GM23338 (cell line): ENCODE measurements around the gene PROX2. TPM values are rescaled to one million over a fixed set of nuclear protein-coding genes. Genes with fewer than 3 reads are reported as not detected.

ENCODE experiments used
- ATAC-seq: fragments of 200-7000 bp; cut with Tn5 transposase; 3 replicates; pipeline ENCODE4 v1.9.1; 2020
- DNase-seq: peaks from one replicate; pipeline ENCODE4 v3.0.0-alpha.2; 2015; ENCODE audit warnings: low spot score
- H2AFZ ChIP-seq: fragments of 200-600 bp; sonication (generic); 2 replicates; pipeline ENCODE4 v1.8.0; 2016; ENCODE audit warnings: antibody characterized with exemption, mild to moderate bottlenecking, moderate library complexity
- H3F3A ChIP-seq: fragments of 200-600 bp; sonication (generic); replicated peaks from 2 replicates; pipeline ENCODE4 v1.8.0; 2017; ENCODE audit warnings: antibody characterized with exemption, mixed run types, low read depth
- H3K27ac ChIP-seq: fragments of 200-600 bp; sonication (generic); 2 replicates; pipeline ENCODE4 v1.6.1; 2016; ENCODE audit warnings: low read depth
- H3K27me3 ChIP-seq: fragments of 200-600 bp; sonication (generic); 2 replicates; pipeline ENCODE4 v1.8.0; 2016; ENCODE audit warnings: mild to moderate bottlenecking, mixed run types, moderate library complexity; ENCODE audit not compliant: insufficient read depth
- H3K36me3 ChIP-seq: fragments of 200-600 bp; sonication (generic); 2 replicates; pipeline ENCODE4 v1.8.0; 2016; ENCODE audit warnings: mild to moderate bottlenecking; ENCODE audit not compliant: insufficient read depth
- H3K4me1 ChIP-seq: fragments of 200-600 bp; sonication (generic); 2 replicates; pipeline ENCODE4 v1.8.0; 2016; ENCODE audit warnings: mild to moderate bottlenecking, moderate library complexity; ENCODE audit not compliant: insufficient read depth
- H3K4me2 ChIP-seq: fragments of 200-600 bp; sonication (generic); 2 replicates; pipeline ENCODE4 v1.7.1; 2017; ENCODE audit warnings: mixed run types
- H3K4me3 ChIP-seq: fragments of 200-600 bp; sonication (generic); 2 replicates; pipeline ENCODE4 v1.6.1; 2016; ENCODE audit warnings: mixed run types
- H3K79me2 ChIP-seq: fragments of 200-600 bp; sonication (generic); replicated peaks from 2 replicates; pipeline ENCODE4 v1.8.0; 2017; ENCODE audit warnings: mild to moderate bottlenecking; ENCODE audit not compliant: insufficient read depth
- H3K9me2 ChIP-seq: fragments of 200-600 bp; sonication (generic); 2 replicates; pipeline ENCODE4 v1.8.0; 2017; ENCODE audit not compliant: insufficient read depth
- H4K20me1 ChIP-seq: fragments of 200-600 bp; sonication (generic); replicated peaks from 2 replicates; pipeline ENCODE4 v1.8.0; 2017; ENCODE audit warnings: mild to moderate bottlenecking; ENCODE audit not compliant: insufficient read depth
- H3K27ac Mint-ChIP-seq: 2 replicates; pipeline ENCODE4 v1.8.0; 2020; ENCODE audit warnings: inconsistent platforms, mild to moderate bottlenecking, moderate library complexity, mixed read lengths
- H3K27me3 Mint-ChIP-seq: 3 replicates; pipeline ENCODE4 v1.8.0; 2022; ENCODE audit warnings: low read depth, mild to moderate bottlenecking, moderate library complexity, mixed read lengths, inconsistent platforms; ENCODE audit not compliant: insufficient read depth, poor library complexity
- H3K36me3 Mint-ChIP-seq: 3 replicates; pipeline ENCODE4 v1.8.0; 2021; ENCODE audit warnings: low read depth, mild to moderate bottlenecking, inconsistent platforms, moderate library complexity, mixed read lengths
- H3K4me1 Mint-ChIP-seq: 3 replicates; pipeline ENCODE4 v1.8.0; 2020; ENCODE audit warnings: mild to moderate bottlenecking, inconsistent platforms, mixed read lengths
- H3K4me3 Mint-ChIP-seq: 3 replicates; pipeline ENCODE4 v1.8.0; 2021; ENCODE audit warnings: moderate library complexity, mild to moderate bottlenecking, inconsistent platforms, mixed read lengths
- H3K9me3 Mint-ChIP-seq: 3 replicates; pipeline ENCODE4 v1.8.0; 2020; ENCODE audit warnings: moderate library complexity, mild to moderate bottlenecking, inconsistent platforms, mixed read lengths
- CREB1 ChIP-seq: fragments of 250-450 bp; sonication (Bioruptor Pico); IDR thresholded peaks from 2 replicates; pipeline ENCODE4 v1.5.0; 2020; ENCODE audit warnings: low read depth, mild to moderate bottlenecking, moderate library complexity
- CTCF ChIP-seq, 2 experiments: fragments of 200-600 bp in 1 of 2; sonication (generic) in 1 of 2; conservative IDR thresholded peaks; 2 replicates each; pipeline versions ENCODE4 v1.5.1 to v1.6.1; 2016 to 2017; ENCODE audit warnings: antibody characterized with exemption in 2 of 2, low read depth in 2 of 2, mild to moderate bottlenecking in 2 of 2, moderate library complexity in 1 of 2
- ETS1 ChIP-seq: IDR thresholded peaks from 2 replicates; pipeline ENCODE4 v1.6.1; 2016; ENCODE audit warnings: antibody characterized with exemption
- EZH2 ChIP-seq: fragments of 200-600 bp; sonication (generic); IDR thresholded peaks from one replicate; pipeline ENCODE4 v1.8.0; 2017; ENCODE audit warnings: antibody characterized with exemption, mild to moderate bottlenecking, low read depth; ENCODE audit not compliant: unreplicated experiment
- EZH2phosphoT487 ChIP-seq: fragments of 200-600 bp; sonication (generic); IDR thresholded peaks from one replicate; pipeline ENCODE4 v1.8.1; 2018; ENCODE audit warnings: antibody characterized with exemption; ENCODE audit not compliant: unreplicated experiment
- JUNB ChIP-seq: IDR thresholded peaks from one replicate; pipeline ENCODE4 v1.6.1; 2016; ENCODE audit warnings: antibody characterized with exemption; ENCODE audit not compliant: unreplicated experiment
- NANOG ChIP-seq: IDR thresholded peaks from 2 replicates; pipeline ENCODE4 v1.6.1; 2016; ENCODE audit warnings: antibody characterized with exemption, borderline replicate concordance
- POLR2AphosphoS5 ChIP-seq: IDR thresholded peaks from 2 replicates; pipeline ENCODE4 v1.6.1; 2016; ENCODE audit warnings: antibody characterized with exemption, low read depth
- STAT1 ChIP-seq: IDR thresholded peaks from one replicate; pipeline ENCODE4 v1.6.1; 2016; ENCODE audit warnings: antibody characterized with exemption; ENCODE audit not compliant: unreplicated experiment
- ZNF114 ChIP-seq: fragments of 250-450 bp; sonication (Bioruptor Pico); IDR thresholded peaks from 2 replicates; pipeline ENCODE4 v1.5.0; 2020; ENCODE audit warnings: mild to moderate bottlenecking, moderate library complexity
- ZNF331 ChIP-seq: fragments of 250-450 bp; sonication (Bioruptor Pico); IDR thresholded peaks from 2 replicates; pipeline ENCODE4 v1.5.0; 2020; ENCODE audit warnings: low read depth, mild to moderate bottlenecking, moderate library complexity
- ZNF462 ChIP-seq: fragments of 250-450 bp; sonication (Bioruptor Pico); IDR thresholded peaks from 2 replicates; pipeline ENCODE4 v1.5.0; 2020; ENCODE audit warnings: mild to moderate bottlenecking, moderate library complexity
- polyA plus RNA-seq: library from polyadenylated mRNA; unstranded; fragments of >200 nt; fragmentation: Nextera tagmentation; extraction: Ambion mirVana; gene quantifications from 2 replicates; pipeline ENCODE4 v1.2.1, GENCODE V29; 2016
- total RNA-seq: library from RNA; depleted of rRNA; stranded (reverse); fragments of >200 nt; shearing (Covaris generic); gene quantifications from 2 replicates; pipeline ENCODE4 v1.2.3, GENCODE V29; 2014

The PROX2 gene
- total and polyA plus RNA-seq, 2 experiments from 2014 or later = 0.06 TPM; not detected in 1

- no peak for TF ChIP-seq NANOG
- no peak for TF ChIP-seq ETS1
- no peak for TF ChIP-seq STAT1
Measured at GRCh38 chr14:74908861-74909341, 33.0 kb upstream of the PROX2 start (continued).

GRCh38 chr14:74907744-74908143 lies 31.8 kb upstream of the PROX2 start:
- peaks cover 22% of the 10 kb centered on the region for H3K36me3 Mint-ChIP-seq
- no peak overlapping the region for H2AFZ ChIP-seq
- peaks cover 5% of the 10 kb centered on the region for H3K4me1 Mint-ChIP-seq
- no peaks in the 10 kb centered on the region for H3K9me2 ChIP-seq
- ATAC-seq (no peak), DNase-seq (no peak)
- H3K4me3 Mint-ChIP-seq = no peak overlapping the region
- peaks cover 5% of the 10 kb centered on the region for H4K20me1 ChIP-seq
- H3K36me3 ChIP-seq = peaks cover 4% of the 10 kb centered on the region; the same call in 1 of the 2 replicates
- H3K79me2 ChIP-seq = no peaks in the 10 kb centered on the region
- 0 out of 2 replicates have a peak, but pooled peaks cover 3% of the 10 kb centered on the region for H3F3A ChIP-seq
- no peaks in the 10 kb centered on the region for H3K27me3 ChIP-seq
- peaks cover 11% of the 10 kb centered on the region for H3K27me3 Mint-ChIP-seq
- no peak overlapping the region for H3K27ac Mint-ChIP-seq
- H3K9me3 Mint-ChIP-seq = no peaks in the 10 kb centered on the region
- no peak overlapping the region for H3K27ac ChIP-seq
- H3K4me1 ChIP-seq = no peaks in the 10 kb centered on the region
- no peak overlapping the region for H3K4me3 ChIP-seq
- no peak overlapping the region for H3K4me2 ChIP-seq
- TF ChIP-seq CTCF (conservative IDR thresholded peaks at IDR 0.05; ENCODE audit: low read depth in 2 of 2) (no peak), NANOG (no peak), EZH2phosphoT487 (no peak), POLR2AphosphoS5 (no peak), ZNF331 (no peak), STAT1 (no peak), ZNF462 (CRISPR knock-in tag) (no peak), ZNF114 (CRISPR knock-in tag) (no peak), EZH2 (no peak), CREB1 (no peak), ETS1 (no peak), JUNB (no peak)
